Daoy (cell line): ENCODE data around the gene FIGN. TPM values are rescaled to one million over a fixed set of nuclear protein-coding genes. Genes with fewer than 3 reads are reported as not detected.

Source experiments
- DNase-seq: peaks from one replicate; pipeline ENCODE4 v3.0.0-alpha.2; 2015; ENCODE audit warnings: low read depth
- total RNA-seq: library from RNA; depleted of rRNA; stranded (reverse); fragments of >200 nt; shearing (Covaris generic); gene quantifications from 2 replicates; pipeline ENCODE4 v1.2.3, GENCODE V29; 2014

FIGN gene
- total RNA-seq, 1 experiment from 2014 or later = 5.8 TPM

DNA sequence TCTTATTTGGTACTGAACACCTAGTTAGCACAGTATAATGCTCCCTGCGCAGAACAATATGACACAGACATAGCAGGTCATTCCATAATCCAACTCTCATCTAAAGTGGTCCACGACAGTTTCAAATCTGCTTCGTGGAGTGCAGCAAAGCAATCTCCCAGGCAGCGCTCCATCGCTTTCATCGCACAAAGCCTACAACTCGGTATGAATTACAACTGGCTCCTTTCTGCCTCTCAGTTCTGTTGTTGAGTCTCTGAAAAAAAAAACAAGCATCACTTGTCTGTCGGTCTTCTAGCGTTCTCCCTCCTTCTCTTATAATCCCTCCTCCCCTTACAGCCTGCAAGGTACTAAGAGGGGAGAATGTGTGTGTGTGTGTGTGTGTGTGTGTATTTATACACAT, 123.5 kb downstream of the FIGN start:
- DNase-seq = no peak

GRCh38 chr2:163611557-163611906, 124.3 kb downstream of the FIGN start:
- no peak for DNase-seq

DNA sequence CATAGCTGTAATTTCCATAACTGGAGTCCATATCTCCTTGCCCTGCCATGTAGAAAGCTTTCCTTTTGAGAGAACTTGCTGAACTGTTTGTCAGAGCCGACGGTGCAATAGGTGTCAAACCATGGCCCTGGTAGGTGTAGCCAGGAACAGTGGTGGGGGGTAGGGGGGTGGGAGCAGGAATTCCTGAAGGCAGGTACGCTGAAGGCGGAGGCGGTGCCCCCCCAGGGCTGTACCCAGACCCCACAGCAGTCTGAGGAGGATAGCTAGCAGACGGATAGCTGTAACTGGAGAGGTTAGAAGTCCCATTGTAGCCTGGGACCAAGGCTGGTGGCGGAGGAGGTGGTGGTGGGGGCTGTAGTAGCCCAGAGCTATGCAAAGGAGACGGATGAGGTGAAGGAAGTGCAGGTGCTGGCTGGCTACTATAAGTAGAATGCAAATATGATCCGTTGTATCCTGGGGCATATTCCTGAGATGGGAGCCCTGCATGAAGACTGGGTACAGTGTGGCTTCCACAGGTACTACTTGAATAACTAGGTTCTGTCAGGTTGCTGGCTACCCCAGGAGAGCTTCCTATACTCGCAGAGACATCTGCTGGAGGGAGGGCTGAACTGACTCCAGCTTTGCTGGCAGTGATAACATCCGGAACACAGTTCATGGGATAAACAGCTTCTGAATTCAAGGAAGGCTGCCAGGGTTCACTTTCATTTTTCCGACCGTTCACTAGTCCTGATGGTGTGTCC, 124.8 kb downstream of the FIGN start:
- DNase-seq = no peak

DNA sequence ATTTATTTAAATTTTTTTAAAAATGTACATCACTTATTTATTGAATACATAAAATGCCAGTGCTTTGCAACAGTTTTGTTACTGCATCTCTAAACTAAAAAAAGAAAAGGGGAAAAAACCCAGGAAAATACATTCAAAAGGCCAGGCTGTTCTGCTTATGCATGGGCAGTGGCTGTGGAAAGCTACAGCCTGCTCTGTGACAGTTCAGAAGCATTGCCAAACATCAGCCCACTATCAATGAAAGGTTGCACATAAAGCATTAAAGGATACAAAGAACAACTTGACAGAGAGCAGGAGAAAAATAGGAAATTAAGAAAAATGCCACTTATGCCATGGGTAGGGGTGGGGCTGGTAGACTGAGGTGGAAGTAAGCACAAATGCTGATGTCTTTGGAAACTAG, 128.2 kb downstream of the FIGN start:
- DNase-seq = no peak

GRCh38 chr2:163606878-163607277, 128.9 kb downstream of the FIGN start:
- DNase-seq = no peak

DNA sequence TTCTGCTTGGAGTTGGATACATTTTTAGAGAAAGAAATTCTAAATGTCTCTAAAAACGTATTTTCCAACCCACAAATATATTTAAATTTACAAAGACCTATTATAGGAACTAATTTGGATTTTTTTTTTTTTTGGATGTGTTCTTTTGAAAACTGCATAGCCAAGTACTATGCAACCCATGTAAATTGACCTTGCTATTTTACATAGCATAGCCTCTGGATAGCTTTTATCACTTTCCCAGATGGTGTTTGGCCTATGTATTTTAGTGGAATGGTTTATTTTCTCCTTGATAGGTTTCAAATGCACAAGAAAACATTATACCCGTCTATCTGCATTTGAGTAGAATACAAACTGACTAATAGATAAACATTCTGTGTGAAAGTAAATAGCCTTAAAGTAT, 130.0 kb downstream of the FIGN start:
- no peak for DNase-seq

DNA sequence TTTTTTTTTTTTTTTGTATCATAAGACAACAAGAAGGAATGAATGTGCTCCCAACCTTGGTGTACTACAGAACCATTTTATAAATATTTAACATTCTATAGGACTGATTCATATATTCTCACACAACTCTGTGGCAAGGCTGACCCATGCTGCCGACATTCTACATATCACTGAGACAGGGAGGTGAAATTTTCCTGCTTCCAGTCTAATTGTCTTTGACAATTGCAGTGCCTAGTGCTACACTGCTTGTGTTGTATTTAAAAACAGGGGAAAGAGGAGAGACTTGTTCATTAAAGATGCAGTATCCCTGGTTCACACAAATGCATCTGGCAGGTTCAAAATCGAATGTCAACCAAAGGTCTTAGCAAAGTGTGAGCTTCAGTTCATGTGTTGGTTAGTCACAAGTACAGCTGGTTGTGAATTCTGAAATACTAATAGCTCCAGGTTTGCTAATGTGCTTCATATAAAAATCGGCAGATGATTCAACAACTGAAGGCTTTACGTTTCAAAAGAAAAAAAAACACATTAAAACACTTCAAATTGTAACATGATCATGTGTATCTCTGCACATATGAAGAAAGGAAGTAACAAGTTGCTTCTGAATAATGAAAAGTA, 130.8 kb downstream of the FIGN start:
- DNase-seq = peak; percentile 32

DNA sequence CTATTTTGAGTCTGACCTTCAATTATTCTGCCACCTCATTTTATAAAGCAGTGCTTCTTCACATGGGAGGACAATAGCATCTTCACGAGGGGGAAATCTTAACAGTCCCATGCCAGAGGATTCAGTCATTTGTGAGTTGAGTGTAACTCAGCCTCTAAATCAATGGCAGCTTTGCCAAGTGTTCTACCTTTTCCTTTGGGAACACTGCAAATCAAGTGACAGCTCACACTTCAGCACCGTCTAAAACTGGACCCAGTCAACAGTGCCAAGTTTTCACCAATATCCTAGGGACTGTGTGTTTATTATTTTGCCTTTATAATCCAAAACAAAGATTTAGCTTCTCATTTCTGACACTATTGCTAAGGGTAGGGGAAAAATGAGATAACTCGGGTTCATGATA, 133.6 kb downstream of the FIGN start:
- DNase-seq = no peak

GRCh38 chr2:163601377-163601776, 134.4 kb downstream of the FIGN start:
- DNase-seq = peak; percentile 26

- no peak for DNase-seq
Measured at GRCh38 chr2:163600801-163601200, 135.0 kb downstream of the FIGN start.

DNA sequence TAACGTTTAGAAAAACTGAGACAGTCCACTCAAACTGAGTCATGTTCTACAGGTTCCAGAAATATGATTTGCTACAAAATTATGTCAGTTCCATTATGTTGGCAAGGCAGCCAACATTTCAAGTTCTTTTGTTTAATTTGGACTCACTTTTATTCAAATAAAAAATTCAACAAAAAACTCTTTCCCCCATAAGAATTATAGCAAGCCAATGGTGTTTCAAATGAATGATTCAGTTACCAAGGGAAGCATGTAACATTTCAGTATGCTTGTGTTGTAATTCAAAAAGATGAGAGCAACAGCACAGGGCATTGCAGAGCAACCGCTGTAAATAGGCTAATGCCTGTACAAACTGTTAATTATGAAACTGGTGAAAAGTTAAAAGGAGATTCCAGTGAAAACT, 140.8 kb downstream of the FIGN start:
- no peak for DNase-seq

GRCh38 chr2:163594497-163594896, 141.3 kb downstream of the FIGN start:
- DNase-seq = no peak

GRCh38 chr2:163593982-163594381, 141.8 kb downstream of the FIGN start:
- no peak for DNase-seq

DNA sequence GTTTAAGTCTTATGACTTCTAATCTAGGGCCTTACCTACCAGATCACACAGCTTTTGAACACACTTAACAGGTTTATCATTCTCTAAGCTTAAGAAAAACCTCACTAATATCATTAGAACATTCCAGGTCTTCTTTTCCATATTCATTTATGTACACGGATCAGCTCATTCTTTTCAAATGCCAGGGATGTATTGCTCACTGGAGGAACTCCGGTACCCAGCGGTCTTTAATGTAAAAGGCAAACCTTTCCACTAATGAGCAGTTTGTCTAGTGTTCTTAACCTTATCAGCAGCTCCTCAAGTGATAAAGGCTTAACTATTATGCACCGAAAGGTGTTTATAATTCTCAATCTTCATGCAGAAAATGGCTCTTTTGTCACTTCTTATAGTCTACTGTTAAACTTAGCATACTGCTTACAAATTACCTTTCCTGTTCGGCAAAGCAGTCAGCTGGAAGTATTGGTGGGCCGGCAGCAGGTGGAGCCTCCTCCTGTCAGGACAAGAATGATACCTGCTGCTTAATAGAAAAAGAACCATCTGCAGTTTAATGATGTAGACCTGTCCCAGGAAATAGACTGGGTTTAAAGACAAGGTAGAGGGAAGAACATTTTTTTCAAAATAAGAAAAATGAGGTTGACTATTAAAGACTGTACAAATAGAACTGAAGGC, 142.7 kb downstream of the FIGN start:
- no peak for DNase-seq

DNA sequence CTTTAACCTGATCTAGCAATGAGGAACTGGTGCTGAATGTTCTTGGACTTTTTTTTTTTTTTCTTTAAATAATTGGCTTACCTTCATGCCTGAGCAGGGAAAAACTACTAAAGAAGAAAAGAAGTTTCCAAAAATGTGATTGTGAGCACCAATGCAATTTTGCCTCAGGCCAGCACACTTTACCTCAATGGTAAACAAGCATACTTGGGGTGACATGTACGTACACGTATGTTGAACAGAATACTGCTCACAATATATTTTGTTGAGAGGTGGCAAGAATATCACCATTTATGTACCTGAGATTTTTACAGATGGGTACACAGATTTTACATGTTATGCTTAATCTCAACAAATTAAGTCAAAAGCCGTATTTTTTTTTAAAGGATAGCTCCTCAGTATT, 144.3 kb downstream of the FIGN start:
- no peak for DNase-seq

DNA sequence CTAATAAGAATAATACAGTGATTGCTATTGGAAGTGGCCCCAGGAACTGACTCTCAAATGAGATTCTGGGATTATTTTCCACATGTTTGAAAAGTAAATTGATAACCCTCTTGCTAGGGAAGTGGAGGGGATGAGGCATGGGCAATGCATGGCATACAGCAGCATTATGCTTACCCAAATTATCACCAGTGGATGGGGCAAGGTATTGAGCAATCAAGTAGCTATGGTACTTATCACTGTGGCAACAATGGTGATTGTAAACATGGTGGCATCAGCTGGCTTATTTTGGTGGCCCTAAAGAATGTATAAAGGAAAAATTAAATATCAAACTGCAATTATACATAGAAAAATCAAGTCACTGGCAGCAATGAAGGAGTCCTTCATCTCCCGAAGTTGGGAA, 155.1 kb downstream of the FIGN start:
- no peak for DNase-seq

GRCh38 chr2:163574309-163574708, 161.5 kb downstream of the FIGN start:
- no peak for DNase-seq

DNA sequence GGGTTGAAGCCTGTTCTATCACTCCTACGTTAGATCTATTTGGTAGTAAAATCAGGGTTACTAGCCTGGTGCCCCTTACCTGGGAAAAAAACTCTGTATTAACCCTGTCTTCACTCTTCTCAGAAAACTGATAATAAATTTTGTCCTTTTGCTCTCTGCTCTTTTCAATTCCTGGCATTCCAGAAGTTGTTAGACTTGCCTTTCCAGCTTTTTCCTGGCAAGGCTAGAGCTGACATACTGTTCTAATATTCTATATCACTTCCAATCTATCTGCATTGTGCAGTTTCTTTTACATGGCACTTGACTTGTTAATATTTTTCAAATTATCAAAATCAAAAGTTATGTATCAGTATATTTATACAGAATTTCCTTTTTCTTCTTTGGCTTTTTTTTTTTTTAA, 162.2 kb downstream of the FIGN start:
- DNase-seq = no peak

DNA sequence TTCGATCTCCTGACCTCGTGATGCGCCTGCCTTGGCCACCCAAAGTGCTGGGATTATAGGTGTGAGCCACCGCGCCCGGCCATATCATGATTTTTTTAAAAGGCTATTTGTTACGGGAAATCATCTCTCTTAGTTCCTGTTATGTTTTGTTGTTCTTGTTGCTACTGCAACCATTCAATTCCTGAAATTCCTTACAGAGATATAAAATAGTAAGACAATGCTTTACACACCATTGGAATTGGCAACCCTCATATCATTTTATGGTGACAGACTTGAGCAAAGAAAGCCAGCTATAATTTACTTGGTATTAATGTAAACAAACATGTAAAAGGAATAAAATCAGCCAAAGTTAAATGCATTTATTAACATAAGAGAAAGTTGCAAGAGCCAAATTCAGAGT, 163.0 kb downstream of the FIGN start:
- no peak for DNase-seq

DNA sequence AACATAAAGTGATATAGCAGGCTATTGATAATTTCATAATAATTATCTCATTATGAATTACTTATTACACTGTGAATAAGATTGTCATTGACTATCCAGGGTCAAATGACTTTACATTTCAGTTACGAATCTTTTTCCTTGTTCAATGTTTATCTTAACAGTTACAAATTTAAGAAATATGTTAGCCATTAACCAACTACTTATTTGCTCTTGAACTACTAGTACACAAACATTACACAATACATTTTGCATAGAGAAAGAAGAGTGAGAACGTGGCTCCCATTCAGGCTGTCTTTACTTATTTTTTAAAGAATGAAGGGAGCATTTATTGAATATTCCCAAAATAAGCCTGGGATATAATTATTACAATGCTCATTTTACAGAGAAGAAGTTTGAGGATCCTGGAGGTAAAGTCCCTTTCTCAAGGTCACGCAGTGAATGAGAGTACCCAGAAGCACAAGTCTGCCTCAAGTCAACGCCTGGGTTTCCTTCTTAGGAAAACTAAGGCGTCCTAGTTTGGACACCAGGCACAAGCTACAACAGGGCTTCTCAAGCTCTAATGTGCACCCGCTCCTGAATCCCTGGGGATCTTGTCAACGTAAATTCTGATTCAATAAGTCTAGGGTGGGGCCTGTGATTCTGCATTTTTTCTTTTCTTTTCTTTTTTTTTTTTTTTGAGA, 164.2 kb downstream of the FIGN start:
- no peak for DNase-seq

GRCh38 chr2:163570391-163570790, 165.4 kb downstream of the FIGN start:
- no peak for DNase-seq

- DNase-seq = no peak
Measured at GRCh38 chr2:163565192-163565591, 170.6 kb downstream of the FIGN start.

- no peak for DNase-seq
Measured at GRCh38 chr2:163564236-163564635, 171.6 kb downstream of the FIGN start.
